ENCODE data around the gene EPS15. TPM values are rescaled to one million over a fixed set of nuclear protein-coding genes. Genes with fewer than 3 reads are reported as not detected.
"Not testable (repeated sequence)": the region's sequence is repeated elsewhere in the genome, so short reads cannot be mapped to it uniquely, and the experiment has no call there.

EPS15 gene
- total RNA-seq: 72.5 TPM
- long read RNA-seq, full-length matches to known transcripts: 17 of 75 reads
- long read RNA-seq, partial matches to known transcripts: 16 of 75 reads
- long read RNA-seq, other reads (novel, unspliced or antisense): 42 of 75 reads

DNA sequence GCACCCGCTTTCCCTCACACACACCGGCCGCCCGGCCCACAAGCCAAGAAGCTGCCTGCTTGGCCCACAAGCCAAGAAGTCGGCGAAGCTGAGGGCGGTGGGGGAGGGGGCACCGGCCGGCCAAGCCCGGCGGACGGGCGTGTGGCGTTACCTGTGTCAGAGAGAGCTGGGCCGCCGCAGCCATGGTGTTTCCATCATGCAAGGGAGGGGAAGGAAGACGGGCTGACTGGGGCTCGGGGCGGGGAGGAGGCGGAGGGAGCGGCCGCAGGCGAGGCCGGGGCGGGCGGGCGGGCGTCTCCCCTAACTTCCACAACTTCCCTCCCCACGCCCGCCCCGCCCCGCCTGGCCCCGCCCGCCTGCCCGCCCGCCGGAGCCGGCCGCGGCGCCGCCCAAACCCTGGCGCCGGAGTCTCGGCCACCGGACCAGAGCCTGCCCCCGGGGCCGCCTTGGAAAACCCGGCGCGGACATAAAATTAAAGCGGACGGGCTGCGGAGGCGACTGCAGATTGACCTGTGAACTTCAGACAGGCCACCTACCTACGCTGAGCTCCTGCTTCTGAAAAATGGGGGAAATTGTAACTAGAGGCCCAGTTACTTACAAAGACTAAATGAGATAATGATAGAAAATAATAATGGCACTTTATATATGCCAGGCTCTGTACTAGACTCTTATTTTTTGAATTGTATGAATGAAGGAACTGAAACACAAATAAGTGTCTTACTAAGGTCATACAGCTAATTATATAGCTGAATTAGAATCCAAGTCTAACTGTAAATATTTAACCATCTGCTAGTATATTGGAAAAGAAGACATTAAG is at the start of gene EPS15:
TSS of gene EPS15 (minus strand) at position 219 of the 817 bp plus-strand sequence. CDS start at position 184, 35 bp downstream.
- intact Hi-C loops (cut with DNase I): loop anchor here (5.0 kb wide), 1 partner anchor 97 kb away; no protein-coding TSS in a partner anchor
- ATAC-seq (ENCODE audit: poor library complexity) (peak; percentile 76), DNase-seq (peak; percentile 94)

DNA sequence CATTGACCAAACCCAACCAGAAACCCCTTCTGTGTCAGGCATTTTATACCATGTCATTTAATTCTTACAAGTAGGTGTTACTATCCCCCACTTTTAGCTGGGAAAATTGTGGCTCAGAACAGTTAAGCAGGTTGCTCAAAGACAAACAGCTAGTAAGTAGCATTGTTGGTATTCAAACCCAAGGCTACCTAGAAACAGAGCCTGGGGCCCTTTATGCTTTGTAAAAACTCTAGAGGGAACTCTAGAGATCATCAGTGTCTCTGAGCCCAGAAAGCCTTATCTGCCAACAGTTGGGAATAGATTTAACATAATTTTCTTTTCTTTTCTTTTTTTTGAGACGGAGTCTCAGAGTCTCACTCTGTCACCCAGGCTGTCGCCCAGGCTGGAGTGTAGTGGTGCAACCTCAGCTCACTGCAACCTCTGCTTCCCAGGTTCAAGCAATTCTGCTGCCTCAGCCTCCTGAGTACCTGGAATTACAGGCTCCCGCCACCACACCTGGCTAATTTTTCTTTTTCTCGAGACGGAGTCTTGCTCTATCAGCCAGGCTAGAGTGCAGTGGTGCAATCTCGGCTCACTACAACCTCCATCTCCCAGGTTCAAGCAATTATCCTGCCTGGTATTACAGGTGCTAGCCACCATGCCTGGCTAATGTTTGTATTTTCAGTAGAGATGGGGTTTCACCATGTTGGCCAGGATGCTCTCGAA is 49.3 kb upstream of the EPS15 start:
- ATAC-seq (ENCODE audit: poor library complexity) (no peak), DNase-seq (no peak)
- intact Hi-C loops (cut with DNase I): no loop called here

DNA sequence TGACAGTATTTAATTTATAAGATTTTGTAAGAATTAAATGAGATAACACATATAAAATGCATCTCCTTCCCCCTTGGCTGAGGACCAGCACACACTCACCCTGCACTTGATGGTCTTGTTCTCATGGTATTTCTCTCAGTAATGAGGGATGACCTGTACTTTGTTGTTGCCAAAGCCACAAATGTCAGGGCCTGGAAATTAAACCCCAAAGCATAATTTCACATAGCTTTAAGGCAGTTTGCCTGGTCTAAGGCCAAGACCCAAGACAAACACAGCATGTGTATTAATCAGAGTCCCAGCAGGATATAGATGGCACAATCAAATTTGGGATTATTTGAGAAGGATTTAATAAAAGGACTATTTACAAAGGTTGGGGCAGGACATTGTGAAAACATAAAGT is 48.6 kb upstream of the EPS15 start:
- intact Hi-C loops (cut with DNase I): no loop called here
- ATAC-seq (ENCODE audit: poor library complexity) (no peak), DNase-seq (no peak)

DNA sequence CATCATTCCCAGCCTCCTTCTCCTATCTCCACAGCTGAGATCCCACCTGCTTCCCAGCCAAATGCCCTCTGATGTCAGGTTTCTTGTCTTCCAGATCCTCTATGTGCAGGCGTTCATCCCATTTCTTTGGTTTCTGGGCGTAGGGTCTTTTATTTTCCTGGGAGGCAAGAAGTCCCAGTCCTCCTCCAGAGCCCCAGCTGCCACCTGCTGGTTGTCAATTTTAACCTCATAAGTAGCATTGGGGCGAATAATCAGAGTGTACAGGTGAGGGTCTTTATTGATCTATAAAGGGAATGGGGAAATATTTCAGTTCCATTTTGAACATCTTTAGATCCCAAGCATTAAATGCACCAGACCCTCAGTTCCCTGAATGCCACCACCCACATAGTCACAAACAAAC is 47.2 kb upstream of the EPS15 start:
- DNase-seq (no peak), ATAC-seq (ENCODE audit: poor library complexity) (no peak)
- intact Hi-C loops (cut with DNase I): no loop called here

DNA sequence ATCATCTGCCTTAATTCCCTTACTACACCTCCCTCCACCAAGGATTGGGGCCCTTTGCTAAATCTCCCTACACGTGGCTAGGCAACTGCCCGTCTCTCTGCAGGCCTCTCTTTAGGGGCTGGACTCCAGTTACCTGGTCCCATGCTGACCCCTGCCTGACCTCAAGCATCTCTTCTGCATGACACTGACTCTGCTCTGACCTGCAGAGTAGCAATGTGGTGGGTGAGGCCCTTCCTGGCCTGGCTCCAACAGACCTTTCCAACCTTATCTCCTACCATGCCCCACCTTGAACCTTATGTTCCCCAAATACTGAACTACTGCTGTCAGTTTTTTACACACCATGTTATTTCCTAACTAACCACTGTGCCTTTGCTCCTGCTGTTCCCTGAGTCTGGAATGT is 45.9 kb upstream of the EPS15 start:
- ATAC-seq (ENCODE audit: poor library complexity) (no peak), DNase-seq (no peak)

DNA sequence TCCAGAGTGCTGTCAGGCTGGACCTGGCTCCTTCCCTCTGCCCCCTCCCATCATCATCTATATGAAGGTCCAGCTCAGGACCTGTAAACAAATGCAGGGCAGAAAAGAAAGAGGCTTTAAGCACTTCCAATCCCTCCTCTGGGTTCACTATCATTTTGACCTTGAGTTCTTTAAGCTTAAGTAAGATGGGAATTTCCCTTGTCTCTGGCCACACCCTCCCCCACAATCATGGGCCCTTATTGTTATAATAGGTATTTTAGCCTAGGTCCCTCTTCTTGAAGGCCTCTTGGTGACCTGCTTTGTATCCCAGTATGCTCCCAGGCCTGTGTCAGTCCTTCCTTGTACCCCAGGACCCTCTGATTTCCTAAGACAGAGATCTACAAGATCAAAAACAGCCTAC is 45.1 kb upstream of the EPS15 start:
- ATAC-seq (ENCODE audit: poor library complexity): no peak
- intact Hi-C loops (cut with DNase I): no loop called here
- DNase-seq: no peak

More for the DNA sequence above, 45.9 kb upstream of the EPS15 start:
- intact Hi-C loops (cut with DNase I): no loop called here

DNA sequence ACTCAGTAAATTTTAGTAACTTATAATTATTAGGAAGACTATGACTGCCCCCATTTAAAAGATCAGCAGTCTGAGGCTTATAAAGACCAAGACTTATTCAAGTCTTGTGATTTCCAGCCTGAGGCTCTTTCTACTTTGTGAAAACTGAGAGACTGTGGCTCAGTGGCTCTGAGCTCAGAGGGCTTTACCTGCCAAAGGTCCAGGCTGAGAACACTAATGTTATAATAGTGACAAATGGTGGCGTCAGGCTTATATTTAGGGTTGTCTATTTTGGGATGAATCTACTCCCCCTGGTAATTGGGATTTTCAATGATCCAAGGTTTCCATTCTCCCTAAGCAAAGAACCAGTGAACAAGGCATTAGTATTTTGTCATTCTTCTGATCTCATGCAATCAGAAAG is 42.6 kb upstream of the EPS15 start:
- intact Hi-C loops (cut with DNase I): no loop called here
- DNase-seq: no peak
- peak; percentile 36 for ATAC-seq (ENCODE audit: poor library complexity)

DNA sequence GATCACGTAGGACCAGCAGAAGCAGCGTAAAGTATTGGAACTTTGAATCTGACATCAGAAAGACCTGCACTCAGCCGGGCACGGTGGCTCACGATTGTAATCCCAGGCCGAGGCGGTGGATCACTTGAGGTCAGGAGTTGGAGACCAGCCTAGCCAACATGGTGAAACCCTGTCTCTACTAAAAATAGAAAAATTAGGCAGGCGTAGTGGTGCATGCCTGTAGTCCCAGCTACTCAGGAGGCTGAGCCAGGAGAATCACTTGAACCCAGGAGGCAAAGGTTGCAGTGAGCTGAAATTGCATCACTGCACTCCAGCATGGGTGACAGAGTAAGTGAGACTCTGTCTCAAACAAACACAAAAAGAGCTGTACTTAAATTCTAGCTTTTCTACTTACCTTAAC is 41.8 kb upstream of the EPS15 start:
- peak; percentile 50 for ATAC-seq (ENCODE audit: poor library complexity)
- intact Hi-C loops (cut with DNase I): not testable (repeated sequence)

DNA sequence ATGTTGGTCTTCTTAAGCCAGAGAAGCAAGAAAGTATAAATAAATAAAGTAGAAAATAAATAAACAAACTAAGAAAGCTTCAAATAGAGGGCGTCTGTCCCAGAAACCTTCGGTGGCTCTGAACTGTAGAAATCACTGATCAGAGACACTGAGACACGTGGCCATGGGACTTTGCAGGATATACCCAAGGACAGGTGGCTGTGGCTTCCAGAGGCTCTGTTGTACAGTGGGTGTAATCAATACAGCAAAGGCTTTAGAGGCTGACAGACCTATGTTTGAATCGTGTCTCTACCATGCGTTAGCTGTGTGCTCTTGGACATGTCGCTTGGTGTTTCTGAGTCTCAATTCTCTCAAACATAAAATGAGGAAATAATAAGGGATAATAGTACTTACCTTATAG is 41.0 kb upstream of the EPS15 start:
- intact Hi-C loops (cut with DNase I): no loop called here
- DNase-seq (no peak), ATAC-seq (ENCODE audit: poor library complexity) (no peak)

More for the DNA sequence above, 41.8 kb upstream of the EPS15 start:
- DNase-seq: not testable (repeated sequence)

DNA sequence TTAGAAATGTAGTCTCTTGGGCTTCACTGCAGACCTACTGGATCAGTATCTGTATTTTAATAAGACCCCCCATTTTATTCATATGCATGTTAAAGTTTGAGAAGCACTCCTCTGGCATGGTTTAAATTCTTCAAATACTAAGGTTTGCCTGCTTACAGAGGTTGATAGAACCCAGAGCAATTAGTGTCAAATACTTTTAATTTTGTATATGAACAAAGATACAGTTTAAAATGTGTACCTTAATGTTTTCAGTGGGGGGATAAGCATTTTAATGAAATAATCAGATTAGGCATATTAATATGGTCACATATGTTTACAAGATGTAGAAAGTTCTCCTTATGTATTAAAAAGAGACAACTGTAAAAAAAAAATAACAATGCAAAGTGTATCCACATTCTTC is 40.4 kb upstream of the EPS15 start:
- DNase-seq (no peak), ATAC-seq (ENCODE audit: poor library complexity) (no peak)
- intact Hi-C loops (cut with DNase I): no loop called here

DNA sequence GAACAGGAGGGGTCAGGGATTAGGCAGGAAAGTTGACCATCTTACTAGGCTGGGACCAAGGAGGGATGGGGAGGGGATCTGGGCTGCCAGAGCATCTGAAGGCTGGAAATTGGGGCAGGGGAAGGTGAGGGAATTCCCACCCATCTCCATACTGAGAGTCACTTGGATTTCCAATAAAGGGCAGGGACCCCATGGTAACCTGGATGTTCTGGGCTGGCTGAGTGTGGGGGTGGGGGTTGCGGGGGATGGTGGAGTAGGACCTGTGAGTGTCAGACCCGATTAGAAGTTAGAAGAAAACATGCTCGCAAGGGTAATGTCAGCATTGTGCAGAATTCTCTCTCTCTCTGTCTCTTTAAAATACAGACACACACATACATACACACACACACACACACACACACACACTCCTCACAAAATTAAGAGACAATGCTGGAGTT is 40.0 kb upstream of the EPS15 start:
- no peak for DNase-seq
- intact Hi-C loops (cut with DNase I): no loop called here
- no peak for ATAC-seq (ENCODE audit: poor library complexity)

DNA sequence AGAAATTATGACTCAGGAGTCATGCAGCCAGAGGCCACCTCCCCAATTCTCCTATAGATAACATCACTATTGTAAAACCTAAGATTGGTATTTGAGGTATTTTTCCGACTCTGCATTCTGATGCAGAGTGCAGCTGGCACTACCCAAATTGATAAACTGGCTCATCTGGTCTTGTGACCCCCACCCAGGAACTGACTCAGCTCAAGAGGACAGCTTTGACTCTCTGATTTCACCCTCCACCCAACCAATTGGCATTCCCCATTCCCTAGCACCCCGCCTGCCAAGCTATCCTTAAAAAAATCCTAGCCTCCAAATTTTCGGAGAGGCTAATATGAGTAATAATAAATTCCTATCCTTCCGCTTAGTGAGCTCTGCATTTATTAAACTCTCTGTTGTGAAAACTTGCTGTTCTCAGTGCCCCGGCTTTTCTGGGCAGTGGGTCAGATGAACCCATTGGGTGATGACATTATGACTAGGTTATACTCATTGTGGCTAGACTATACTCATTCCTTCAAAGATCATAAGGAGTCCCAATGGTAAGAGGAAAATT is 39.4 kb upstream of the EPS15 start:
- no peak for ATAC-seq (ENCODE audit: poor library complexity)
- no peak for DNase-seq
- intact Hi-C loops (cut with DNase I): no loop called here

DNA sequence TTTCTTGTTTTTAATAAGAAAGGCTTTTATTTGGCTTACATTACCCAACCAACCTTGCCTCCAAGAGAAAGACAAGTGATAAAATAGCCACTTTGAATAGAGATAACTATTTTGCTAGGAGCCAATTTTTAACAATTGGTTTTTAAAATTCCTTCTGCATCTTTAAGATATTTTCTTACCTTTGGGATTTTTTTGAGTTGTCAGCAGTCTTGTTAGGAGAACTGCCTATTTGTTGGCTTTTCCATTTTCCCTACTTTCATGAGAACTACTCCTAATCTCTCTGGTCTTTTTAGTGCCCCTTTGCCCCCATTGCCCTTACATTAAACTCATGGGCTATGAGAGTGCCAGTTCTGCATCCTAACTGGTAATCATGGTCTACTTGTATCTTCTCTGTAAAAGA is 38.1 kb upstream of the EPS15 start:
- ATAC-seq (ENCODE audit: poor library complexity): no peak
- intact Hi-C loops (cut with DNase I): no loop called here

DNA sequence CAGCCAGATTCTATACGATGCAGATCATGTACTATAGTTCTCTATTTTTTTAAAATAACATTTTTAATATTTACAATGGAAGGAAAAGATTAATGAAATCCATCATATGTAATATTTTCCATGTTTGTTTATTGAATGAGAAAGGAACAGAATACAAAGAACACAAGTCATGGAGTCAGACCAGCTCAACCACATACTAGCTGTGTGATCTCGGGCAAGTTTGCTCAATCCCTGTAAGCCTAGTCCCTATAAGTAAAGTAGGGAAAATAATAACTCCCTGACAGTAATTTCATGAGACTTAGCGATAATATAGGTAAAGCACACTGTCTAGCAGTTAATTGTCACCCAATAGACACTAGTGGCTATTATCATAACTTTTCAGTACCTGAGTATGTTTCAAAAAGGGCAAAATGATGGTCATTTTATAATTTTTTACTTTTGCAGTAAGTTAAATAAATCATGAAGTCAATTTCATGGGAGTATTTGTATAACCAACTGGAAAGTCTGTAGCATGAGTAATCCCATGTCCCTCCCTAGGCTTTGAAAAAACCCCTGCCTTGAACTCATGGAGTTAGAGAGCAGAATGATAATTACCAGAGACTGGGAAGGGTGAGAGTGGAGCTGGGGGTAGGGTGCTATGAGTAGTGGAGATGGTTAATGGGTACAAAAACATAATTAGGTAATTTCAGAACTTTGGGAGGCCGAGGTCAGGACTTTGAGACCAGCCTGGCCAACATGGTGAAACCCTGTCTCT is 37.0 kb upstream of the EPS15 start:
- intact Hi-C loops (cut with DNase I): no loop called here
- DNase-seq (no peak), ATAC-seq (ENCODE audit: poor library complexity) (no peak)

More for the DNA sequence above, 38.1 kb upstream of the EPS15 start:
- DNase-seq: no peak

DNA sequence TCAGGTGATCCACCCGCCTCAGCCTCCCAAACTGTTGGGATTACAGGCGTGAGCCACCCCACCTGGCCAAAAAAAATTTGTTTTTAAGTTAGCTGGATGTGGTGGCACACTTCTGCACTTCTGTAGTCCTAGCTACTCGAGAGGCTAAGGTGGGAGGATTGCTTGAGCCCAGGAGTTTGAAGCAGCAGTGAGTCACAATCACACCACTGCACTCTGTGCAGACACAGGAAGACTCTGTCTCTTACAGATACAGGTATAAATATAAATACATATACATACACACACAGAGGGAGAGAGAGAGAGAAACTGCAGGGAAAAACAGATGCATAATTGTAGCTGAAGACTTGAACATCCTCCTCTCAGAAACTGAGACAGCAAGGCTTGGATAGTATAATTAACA is 34.8 kb upstream of the EPS15 start:
- no peak for ATAC-seq (ENCODE audit: poor library complexity)
- intact Hi-C loops (cut with DNase I): no loop called here
- DNase-seq: no peak

DNA sequence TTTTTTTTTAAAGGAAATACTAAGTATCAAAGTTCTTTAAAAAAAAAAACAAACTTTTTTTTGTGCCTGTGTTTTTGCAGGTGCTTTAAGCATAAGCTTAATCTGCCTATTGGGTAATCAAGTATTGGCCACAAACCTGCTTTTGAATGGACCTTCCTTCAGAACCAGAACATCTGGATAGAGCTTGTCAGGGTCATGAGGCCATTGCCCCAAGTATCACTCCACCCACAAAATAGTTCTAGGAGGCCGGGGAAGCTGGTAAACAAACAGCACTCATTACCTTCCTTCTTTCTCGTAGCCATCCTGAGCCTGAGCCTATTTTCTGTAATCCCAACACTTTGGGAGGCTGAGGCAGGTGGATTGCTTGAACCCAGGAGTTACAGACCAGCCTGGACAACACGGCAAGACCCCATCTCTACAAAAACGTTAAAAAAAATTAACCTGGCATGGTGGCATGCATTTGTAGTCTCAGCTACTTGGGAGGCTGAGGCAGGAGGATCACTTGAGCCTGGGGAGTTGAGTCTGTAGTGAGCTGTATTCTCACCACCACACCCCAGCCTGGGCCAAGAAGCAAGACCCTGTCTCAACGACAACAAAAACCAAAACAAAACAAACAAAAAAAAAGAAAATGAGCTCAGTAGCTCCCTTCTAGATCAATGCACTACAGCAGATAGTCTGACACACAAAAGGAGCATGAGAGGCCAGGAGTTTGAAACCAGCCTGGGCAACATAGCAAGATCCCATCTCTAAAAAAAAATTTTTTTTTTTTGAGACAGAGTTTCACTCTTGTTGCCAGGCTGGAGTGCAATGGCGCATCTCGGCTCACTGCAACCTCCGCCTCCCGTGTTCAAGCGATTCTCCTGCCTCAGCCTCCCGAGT is 34.1 kb upstream of the EPS15 start:
- intact Hi-C loops (cut with DNase I): no loop called here
- ATAC-seq (ENCODE audit: poor library complexity) (no peak), DNase-seq (no peak)

DNA sequence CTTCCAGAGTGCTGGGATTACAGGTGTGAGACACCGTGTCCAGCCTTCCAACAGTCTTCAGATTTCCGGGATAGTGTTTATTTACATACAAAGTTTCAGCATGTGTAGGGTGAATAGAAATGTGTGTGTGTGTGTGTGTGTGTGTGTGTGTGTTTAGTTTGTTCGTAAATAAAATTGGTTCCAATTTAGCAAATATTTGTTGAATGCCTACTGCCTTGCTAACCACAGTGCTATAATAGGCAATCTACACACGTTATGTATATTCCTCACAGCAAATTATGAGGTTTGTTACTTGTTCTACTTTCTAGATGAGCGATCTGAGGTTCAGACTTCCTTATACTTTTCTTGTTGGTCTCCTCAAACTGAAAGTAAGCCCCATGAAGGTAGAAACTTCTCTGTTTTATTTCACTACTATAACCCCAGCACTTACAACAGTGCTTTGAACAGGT is 32.8 kb upstream of the EPS15 start:
- no peak for DNase-seq
- intact Hi-C loops (cut with DNase I): no loop called here
- ATAC-seq (ENCODE audit: poor library complexity): no peak

DNA sequence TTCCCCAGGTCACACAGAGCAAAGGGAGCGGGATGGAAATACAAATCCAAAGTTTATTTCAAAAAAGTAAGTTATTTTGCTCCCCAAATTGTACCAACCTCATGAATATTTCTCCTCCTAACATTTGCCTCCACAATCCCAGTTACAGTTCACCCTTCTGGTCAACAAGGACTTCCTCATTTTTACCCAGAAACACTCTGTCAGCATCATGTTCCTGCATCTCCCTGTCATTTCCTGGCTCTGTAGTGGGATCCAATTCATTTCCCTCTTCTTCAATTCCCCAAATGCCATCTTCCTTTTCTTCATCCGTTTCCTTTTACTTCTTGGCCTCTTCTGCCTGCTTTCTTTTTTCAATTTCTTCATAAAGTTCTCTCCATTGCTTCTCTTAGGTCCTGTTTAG is 32.0 kb upstream of the EPS15 start:
- intact Hi-C loops (cut with DNase I): no loop called here
- no peak for DNase-seq
- peak; percentile 60 for ATAC-seq (ENCODE audit: poor library complexity)
